Stimulated activated naive CD8-positive, alpha-beta T cell treated with anti-CD3 and anti-CD28 coated beads, Interleukin-15, amount 100 ng/mL, for 72 hours (primary cell): ENCODE data around the gene EPHB3.
"Not testable (repeated sequence)": the region's sequence is repeated elsewhere in the genome, so short reads cannot be mapped to it uniquely, and the experiment has no call there.

ENCODE experiments used
- ATAC-seq: fragments of 150-1000 bp; cut with Tn5 transposase; 2 replicates; pipeline ENCODE4 v1.10.0; 2021; ENCODE audit warnings: mild to moderate bottlenecking, moderate library complexity
- DNase-seq, 2 donors: peaks; one replicate each; pipeline ENCODE4 v3.0.0; 2021 to 2022
- H3K27ac Mint-ChIP-seq, 2 donors: one replicate each; pipeline ENCODE4 v1.8.0; 2022; ENCODE audit warnings: mild to moderate bottlenecking in 2 of 2, mixed read lengths in 2 of 2, moderate library complexity in 2 of 2
- H3K27me3 Mint-ChIP-seq: one replicate; pipeline ENCODE4 v1.8.0; 2022; ENCODE audit warnings: mixed read lengths
- H3K4me1 Mint-ChIP-seq: one replicate; pipeline ENCODE4 v1.8.0; 2022; ENCODE audit warnings: mild to moderate bottlenecking, mixed read lengths
- H3K4me3 Mint-ChIP-seq, 2 donors: one replicate each; pipeline ENCODE4 v1.8.0; 2022; ENCODE audit warnings: mild to moderate bottlenecking in 2 of 2, mixed read lengths in 2 of 2, moderate library complexity in 1 of 2
- H3K9me3 Mint-ChIP-seq, 2 donors: one replicate each; pipeline ENCODE4 v1.8.0; 2022; ENCODE audit warnings: mixed read lengths in 2 of 2

The EPHB3 gene

DNA sequence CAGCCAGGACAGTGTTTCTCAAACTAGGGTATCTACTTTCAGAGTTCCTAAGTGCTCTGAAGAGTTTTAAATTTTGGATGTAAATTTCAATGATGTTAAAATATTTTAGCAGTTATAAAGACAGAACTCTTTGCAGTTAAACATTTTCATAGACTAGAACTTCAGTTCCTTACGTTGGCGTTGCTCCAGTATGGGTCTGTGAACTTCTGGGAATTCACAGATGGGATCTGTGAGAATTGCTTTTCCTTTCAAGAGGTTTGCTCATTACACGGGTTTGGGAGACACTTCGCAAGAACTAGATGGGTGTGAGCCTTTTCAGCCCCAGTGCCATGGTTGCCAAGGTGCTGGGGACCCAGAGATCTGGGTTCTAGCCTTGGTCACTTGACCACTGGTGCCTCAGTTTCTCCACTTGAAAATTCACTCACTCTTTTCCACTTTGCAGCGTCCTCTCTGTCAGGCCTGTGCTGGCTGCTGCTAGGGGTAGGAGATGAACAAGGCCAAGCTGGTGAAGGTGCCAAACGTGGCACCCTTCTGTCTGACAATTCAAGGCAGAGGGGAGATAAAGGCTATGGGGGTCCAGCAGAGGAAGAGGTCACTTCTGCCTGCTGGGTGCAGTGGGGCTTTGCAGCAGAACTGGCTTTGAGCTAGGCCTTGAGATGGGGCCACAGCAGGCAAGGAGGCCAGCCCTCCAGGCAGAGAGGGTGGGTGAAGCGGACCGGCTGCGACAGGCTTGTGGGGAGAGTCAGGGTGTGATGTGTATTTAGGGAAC, 48.1 kb downstream of the EPHB3 start:
- DNase-seq (no peak), ATAC-seq (no peak)
- H3K27ac Mint-ChIP-seq = no peak overlapping the region
- H3K4me3 Mint-ChIP-seq = no peak overlapping the region
- H3K9me3 Mint-ChIP-seq = no peaks in the 10 kb centered on the region
- peaks cover 25% of the 10 kb centered on the region for H3K27me3 Mint-ChIP-seq
- H3K4me1 Mint-ChIP-seq = peaks cover 35% of the 10 kb centered on the region

DNA sequence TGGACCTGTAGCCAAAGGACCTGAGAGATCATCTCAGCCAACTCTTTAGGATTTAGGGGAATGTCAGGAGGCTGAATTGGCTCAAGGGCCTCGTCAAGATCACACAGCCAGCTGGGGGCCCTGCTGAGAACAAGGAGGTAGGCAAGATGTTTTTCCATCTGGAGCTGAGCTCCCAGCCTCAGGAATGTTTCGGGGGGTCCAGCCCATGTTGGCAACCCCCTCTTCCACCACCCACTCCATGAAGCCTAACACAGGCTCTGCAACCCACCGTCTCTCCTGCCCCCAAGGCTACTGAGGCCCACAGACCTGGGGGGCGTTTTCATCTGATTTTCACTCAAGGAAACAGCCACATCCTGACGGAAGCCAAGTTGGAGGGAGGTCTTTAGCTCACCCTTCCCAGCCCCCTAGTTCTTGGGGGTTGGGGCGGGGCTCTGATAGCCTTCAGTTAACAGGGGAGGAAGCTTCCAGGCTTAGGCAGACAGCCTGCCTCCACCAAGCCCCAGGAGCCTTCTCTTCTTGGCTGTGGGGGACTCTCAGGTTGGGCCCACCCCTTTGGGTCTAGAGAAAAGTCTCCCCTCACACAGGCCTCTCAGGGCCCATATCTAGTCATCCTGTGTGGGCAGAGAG, 48.8 kb downstream of the EPHB3 start:
- H3K27ac Mint-ChIP-seq = no peak overlapping the region
- H3K9me3 Mint-ChIP-seq = no peaks in the 10 kb centered on the region
- H3K27me3 Mint-ChIP-seq = peaks cover 18% of the 10 kb centered on the region
- H3K4me3 Mint-ChIP-seq = no peak overlapping the region
- ATAC-seq = no peak
- DNase-seq = no peak
- H3K4me1 Mint-ChIP-seq = peaks cover 31% of the 10 kb centered on the region

DNA sequence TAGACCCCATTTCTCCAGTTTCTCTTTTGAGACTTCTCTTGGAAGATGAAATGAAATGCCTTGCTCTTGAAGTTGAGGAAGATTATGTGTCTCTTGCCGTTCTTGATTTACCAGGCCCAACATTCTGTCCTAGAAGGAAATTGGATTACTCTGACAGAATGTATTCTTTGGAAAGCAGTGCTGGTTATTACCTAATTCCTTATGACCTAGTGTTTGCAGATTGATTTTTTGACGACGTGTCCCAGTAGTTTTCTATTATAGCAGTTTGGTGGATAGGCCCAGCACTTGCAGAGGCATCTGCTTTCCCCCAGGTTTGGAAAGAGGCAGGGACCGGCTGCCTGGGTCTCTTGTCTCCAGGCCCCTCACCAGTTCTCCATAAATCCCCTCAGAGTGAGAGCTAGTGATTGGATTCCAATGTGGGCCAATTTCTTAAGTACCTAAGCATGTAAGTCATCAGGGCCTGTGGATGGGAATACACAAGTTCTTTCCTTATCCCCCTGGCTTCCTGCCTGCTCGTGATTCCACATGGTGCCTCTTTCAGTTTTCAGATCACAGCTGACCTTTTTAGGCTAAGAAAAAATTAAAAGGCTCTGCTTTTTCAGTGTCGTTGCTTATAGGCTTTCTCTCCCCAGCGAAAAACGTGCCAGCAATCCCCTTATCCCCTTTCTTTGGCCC, 50.2 kb downstream of the EPHB3 start:
- Mint-ChIP-seq H3K27ac (no peak overlapping the region), H3K4me3 (no peak overlapping the region), H3K9me3 (no peaks in the 10 kb centered on the region), H3K27me3 (peaks cover 9% of the 10 kb centered on the region), H3K4me1 (peaks cover 29% of the 10 kb centered on the region)
- no peak for DNase-seq
- ATAC-seq = no peak

GRCh38 chr3:184615396-184615795, 53.8 kb downstream of the EPHB3 start:
- peaks cover 14% of the 10 kb centered on the region for H3K4me1 Mint-ChIP-seq
- no peak overlapping the region for H3K4me3 Mint-ChIP-seq
- ATAC-seq (no peak), DNase-seq (no peak)
- no peaks in the 10 kb centered on the region for H3K9me3 Mint-ChIP-seq
- H3K27me3 Mint-ChIP-seq = peaks cover 6% of the 10 kb centered on the region
- H3K27ac Mint-ChIP-seq = no peak overlapping the region

DNA sequence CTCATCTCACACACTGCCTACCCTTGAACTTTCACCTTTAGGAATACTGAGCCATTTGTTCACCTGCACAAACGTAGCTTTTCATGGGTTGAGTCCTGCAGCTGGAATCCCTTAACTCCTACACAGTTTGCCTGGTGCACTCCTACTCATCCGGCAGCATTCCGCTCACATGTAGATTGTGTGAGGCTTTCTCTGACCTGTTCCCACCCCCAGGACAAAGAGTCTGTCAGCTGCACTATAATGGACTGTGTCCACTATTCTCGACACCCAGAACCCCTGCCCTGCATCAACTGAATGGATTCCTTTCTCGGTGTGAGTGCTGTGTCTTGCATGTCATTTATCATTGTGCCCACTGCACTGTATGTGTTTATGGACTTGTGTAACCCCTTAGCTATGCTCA, 54.9 kb downstream of the EPHB3 start:
- ATAC-seq (no peak), DNase-seq (no peak)
- Mint-ChIP-seq H3K4me1 (peaks cover 18% of the 10 kb centered on the region), H3K9me3 (no peaks in the 10 kb centered on the region), H3K27me3 (peaks cover 6% of the 10 kb centered on the region), H3K27ac (no peak overlapping the region), H3K4me3 (no peak overlapping the region)

DNA sequence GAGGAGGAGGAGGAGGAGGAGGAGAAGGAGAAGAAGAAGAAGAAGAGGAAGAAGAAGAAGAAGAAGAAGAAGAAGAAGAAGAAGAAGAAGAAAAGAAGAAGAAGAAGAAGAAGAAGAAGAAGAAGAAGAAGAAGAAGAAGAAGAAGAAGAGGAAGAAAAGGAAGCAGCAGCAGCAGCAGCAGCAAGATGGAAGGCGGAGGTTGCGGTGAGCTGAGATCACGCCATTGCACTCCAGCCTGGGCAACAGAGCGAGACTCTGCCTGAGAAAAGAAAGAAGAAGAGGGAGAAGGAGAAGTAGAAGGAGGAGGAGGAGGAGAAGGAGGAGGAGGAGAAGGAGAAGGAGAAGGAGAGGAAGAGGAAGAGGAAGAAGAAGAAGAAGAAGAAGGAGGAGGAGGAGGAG, 55.7 kb downstream of the EPHB3 start:
- H3K4me1 Mint-ChIP-seq = peaks cover 18% of the 10 kb centered on the region
- ATAC-seq, H3K27me3 Mint-ChIP-seq, H3K27ac Mint-ChIP-seq, H3K9me3 Mint-ChIP-seq, DNase-seq, H3K4me3 Mint-ChIP-seq: not testable (repeated sequence)

GRCh38 chr3:184618811-184619210, 57.2 kb downstream of the EPHB3 start:
- no peak overlapping the region for H3K4me3 Mint-ChIP-seq
- peaks cover 6% of the 10 kb centered on the region for H3K27me3 Mint-ChIP-seq
- ATAC-seq (no peak), DNase-seq (no peak)
- H3K4me1 Mint-ChIP-seq = peaks cover 18% of the 10 kb centered on the region
- no peak overlapping the region for H3K27ac Mint-ChIP-seq
- no peaks in the 10 kb centered on the region for H3K9me3 Mint-ChIP-seq

GRCh38 chr3:184619369-184619768, 57.8 kb downstream of the EPHB3 start:
- DNase-seq (no peak), ATAC-seq (peak; percentile 40)
- peaks cover 18% of the 10 kb centered on the region for H3K4me1 Mint-ChIP-seq
- no peak overlapping the region for H3K4me3 Mint-ChIP-seq
- H3K27ac Mint-ChIP-seq = no peak overlapping the region
- H3K9me3 Mint-ChIP-seq = no peaks in the 10 kb centered on the region
- peaks cover 6% of the 10 kb centered on the region for H3K27me3 Mint-ChIP-seq

- H3K9me3 Mint-ChIP-seq = no peaks in the 10 kb centered on the region
- H3K4me3 Mint-ChIP-seq = no peak overlapping the region
- H3K4me1 Mint-ChIP-seq = peaks cover 18% of the 10 kb centered on the region
- ATAC-seq (no peak), DNase-seq (no peak)
- H3K27ac Mint-ChIP-seq = no peak overlapping the region
- H3K27me3 Mint-ChIP-seq = peaks cover 6% of the 10 kb centered on the region
Observed at GRCh38 chr3:184619787-184620430, 58.3 kb downstream of the EPHB3 start.

- peaks cover 6% of the 10 kb centered on the region for H3K27me3 Mint-ChIP-seq
- H3K9me3 Mint-ChIP-seq = no peaks in the 10 kb centered on the region
- ATAC-seq (no peak), DNase-seq (no peak)
- no peak overlapping the region for H3K4me3 Mint-ChIP-seq
- peaks cover 18% of the 10 kb centered on the region for H3K4me1 Mint-ChIP-seq
- peak overlapping the region in 1 of 2 donors; percentile 39 for H3K27ac Mint-ChIP-seq
Observed at GRCh38 chr3:184620475-184621119, 59.0 kb downstream of the EPHB3 start.

- H3K4me1 Mint-ChIP-seq = peaks cover 18% of the 10 kb centered on the region
- not testable (repeated sequence) for DNase-seq, H3K4me3 Mint-ChIP-seq, H3K27ac Mint-ChIP-seq, H3K27me3 Mint-ChIP-seq, H3K9me3 Mint-ChIP-seq, ATAC-seq
Observed at GRCh38 chr3:184622156-184622555, 60.6 kb downstream of the EPHB3 start.

GRCh38 chr3:184626923-184627322, 65.3 kb downstream of the EPHB3 start:
- H3K9me3 Mint-ChIP-seq = no peaks in the 10 kb centered on the region
- H3K4me1 Mint-ChIP-seq = peaks cover 9% of the 10 kb centered on the region
- DNase-seq (no peak), ATAC-seq (no peak)
- H3K27ac Mint-ChIP-seq = no peak overlapping the region
- no peaks in the 10 kb centered on the region for H3K27me3 Mint-ChIP-seq
- no peak overlapping the region for H3K4me3 Mint-ChIP-seq

DNA sequence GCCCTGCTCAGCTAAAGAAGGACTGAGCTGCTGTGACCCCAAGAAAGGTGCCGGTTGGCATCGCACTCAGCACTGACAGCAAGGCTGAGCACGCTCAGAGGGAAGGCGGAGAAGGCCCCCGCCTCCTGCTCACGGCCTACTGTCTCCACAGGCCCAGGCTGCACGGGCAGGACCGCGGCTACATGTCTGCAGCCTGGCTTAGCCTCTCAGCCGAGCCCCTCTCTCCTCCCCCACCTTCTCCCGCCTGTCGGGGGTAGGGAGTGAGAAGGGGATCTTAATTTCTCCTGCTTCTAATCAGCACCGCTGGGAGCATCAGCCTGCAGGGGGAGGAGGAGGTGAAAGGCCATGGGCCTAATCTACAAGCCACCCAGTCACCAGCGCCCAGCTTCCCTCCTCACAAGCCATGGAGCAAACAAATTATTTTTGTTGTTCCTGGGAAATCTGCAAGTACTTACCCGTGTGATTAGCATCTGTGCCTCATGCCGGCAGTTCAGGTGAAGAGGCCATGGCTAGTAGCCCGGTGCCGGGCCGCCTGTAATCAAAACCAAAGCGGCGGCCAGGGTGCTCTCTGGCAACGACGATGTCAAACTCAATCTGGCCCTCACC, 68.1 kb downstream of the EPHB3 start:
- H3K9me3 Mint-ChIP-seq = no peaks in the 10 kb centered on the region
- peaks cover 9% of the 10 kb centered on the region for H3K4me1 Mint-ChIP-seq
- no peak overlapping the region for H3K27ac Mint-ChIP-seq
- no peak for ATAC-seq
- DNase-seq = no peak
- no peaks in the 10 kb centered on the region for H3K27me3 Mint-ChIP-seq
- no peak overlapping the region for H3K4me3 Mint-ChIP-seq

GRCh38 chr3:184630861-184631471, 69.4 kb downstream of the EPHB3 start:
- H3K27me3 Mint-ChIP-seq = no peaks in the 10 kb centered on the region
- H3K27ac Mint-ChIP-seq = no peak overlapping the region
- DNase-seq (no peak), ATAC-seq (no peak)
- peaks cover 17% of the 10 kb centered on the region for H3K4me1 Mint-ChIP-seq
- H3K9me3 Mint-ChIP-seq = no peaks in the 10 kb centered on the region
- no peak overlapping the region for H3K4me3 Mint-ChIP-seq

DNA sequence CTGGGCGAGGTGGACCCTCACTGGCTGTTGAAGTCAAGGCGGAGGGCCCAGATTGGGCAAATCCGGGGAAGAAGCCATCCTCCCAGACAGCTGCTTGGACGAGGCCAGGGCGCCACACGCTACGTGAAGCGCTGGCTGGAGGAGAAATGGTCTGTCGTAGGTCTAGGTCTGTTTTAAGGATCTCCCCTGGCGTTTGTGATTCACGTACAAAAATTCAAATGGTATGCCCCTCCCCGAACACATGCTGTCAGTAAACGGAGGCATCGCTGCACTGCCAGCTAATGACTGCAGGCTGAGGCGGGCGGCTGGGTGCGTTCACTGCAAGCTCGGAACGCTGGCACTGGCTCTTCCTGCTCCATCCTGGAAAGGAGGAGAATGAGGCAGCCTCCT, 69.9 kb downstream of the EPHB3 start:
- Mint-ChIP-seq H3K4me1 (peaks cover 17% of the 10 kb centered on the region), H3K9me3 (no peaks in the 10 kb centered on the region), H3K27ac (no peak overlapping the region), H3K4me3 (no peak overlapping the region), H3K27me3 (no peaks in the 10 kb centered on the region)
- no peak for ATAC-seq
- no peak for DNase-seq
